SJSA1 (cell line): Measurements from ENCODE around the gene PRKCB. TPM values are rescaled to one million over a fixed set of nuclear protein-coding genes. Genes with fewer than 3 reads are reported as not detected.

ENCODE experiments used
- DNase-seq, 2 experiments: peaks; one replicate each; pipeline ENCODE4 v3.0.0-alpha.2; 2015 to 2020; ENCODE audit warnings: low spot score in 2 of 2, low read depth in 1 of 2
- H3K27ac ChIP-seq: fragments of 250-450 bp; sonication (Bioruptor Pico); 2 replicates; pipeline ENCODE4 v1.5.1; 2020; ENCODE audit warnings: mild to moderate bottlenecking, moderate library complexity
- H3K27me3 ChIP-seq: fragments of 250-450 bp; sonication (Bioruptor Pico); replicated peaks from 2 replicates; pipeline ENCODE4 v1.5.1; 2020; ENCODE audit warnings: mild to moderate bottlenecking, moderate library complexity
- H3K36me3 ChIP-seq: fragments of 250-450 bp; sonication (Bioruptor Pico); 2 replicates; pipeline ENCODE4 v1.5.1; 2020; ENCODE audit warnings: mild to moderate bottlenecking
- H3K4me1 ChIP-seq: fragments of 250-450 bp; sonication (Bioruptor Pico); replicated peaks from 2 replicates; pipeline ENCODE4 v1.6.1; 2021; ENCODE audit warnings: mild to moderate bottlenecking
- H3K4me3 ChIP-seq: fragments of 250-450 bp; sonication (Bioruptor Pico); 2 replicates; pipeline ENCODE4 v1.5.1; 2020; ENCODE audit warnings: mild to moderate bottlenecking
- H3K9me3 ChIP-seq: fragments of 250-450 bp; sonication (Bioruptor Pico); replicated peaks from 2 replicates; pipeline ENCODE4 v1.5.1; 2020; ENCODE audit warnings: mild to moderate bottlenecking
- total RNA-seq: library from RNA; depleted of rRNA; stranded (reverse); fragments of >200 nt; shearing (Covaris generic); gene quantifications from 2 replicates; pipeline ENCODE4 v1.2.3, GENCODE V29; 2014

PRKCB gene
- total RNA-seq, 1 experiment from 2014 or later, result 4.2 TPM

- Histone ChIP-seq H3K27me3 (0 out of 2 replicates have a peak, but pooled peaks cover 3% of the 10 kb centered on the region), H3K4me3 (no peak overlapping the region), H3K9me3 (no peaks in the 10 kb centered on the region), H3K27ac (no peak overlapping the region), H3K36me3 (no peaks in the 10 kb centered on the region), H3K4me1 (no peaks in the 10 kb centered on the region)
- no peak for DNase-seq
These were observed 9.2 kb upstream of the PRKCB start for GRCh38 chr16:23826528-23827045.

GRCh38 chr16:23827057-23827456 is 8.7 kb upstream of the PRKCB start:
- Histone ChIP-seq H3K27ac (no peak overlapping the region), H3K4me1 (no peaks in the 10 kb centered on the region), H3K9me3 (no peaks in the 10 kb centered on the region), H3K27me3 (0 out of 2 replicates have a peak, but pooled peaks cover 3% of the 10 kb centered on the region), H3K4me3 (no peak overlapping the region), H3K36me3 (no peaks in the 10 kb centered on the region)
- DNase-seq, result no peak

GRCh38 chr16:23829454-23829853 is 6.3 kb upstream of the PRKCB start:
- no peaks in the 10 kb centered on the region for H3K36me3 ChIP-seq
- no peak overlapping the region for H3K27ac ChIP-seq
- H3K27me3 ChIP-seq, result 0 out of 2 replicates have a peak, but pooled peaks cover 3% of the 10 kb centered on the region
- no peaks in the 10 kb centered on the region for H3K9me3 ChIP-seq
- no peak overlapping the region for H3K4me3 ChIP-seq
- peaks cover 9% of the 10 kb centered on the region for H3K4me1 ChIP-seq
- no peak for DNase-seq

- Histone ChIP-seq H3K36me3 (no peaks in the 10 kb centered on the region), H3K27me3 (peaks cover 5% of the 10 kb centered on the region; the same call in 1 of the 2 replicates), H3K4me3 (no peak overlapping the region), H3K4me1 (peaks cover 11% of the 10 kb centered on the region), H3K9me3 (no peaks in the 10 kb centered on the region), H3K27ac (no peak overlapping the region)
- DNase-seq, result no peak
These were observed 5.5 kb upstream of the PRKCB start for GRCh38 chr16:23830276-23830675.

GRCh38 chr16:23832882-23833281 is 2.9 kb upstream of the PRKCB start:
- Histone ChIP-seq H3K36me3 (no peaks in the 10 kb centered on the region), H3K4me1 (peaks cover 23% of the 10 kb centered on the region), H3K4me3 (no peak overlapping the region), H3K27me3 (peaks cover 19% of the 10 kb centered on the region), H3K9me3 (no peaks in the 10 kb centered on the region), H3K27ac (no peak overlapping the region)
- no peak for DNase-seq

GRCh38 chr16:23833504-23833903 is 2.3 kb upstream of the PRKCB start:
- H3K9me3 ChIP-seq, result no peaks in the 10 kb centered on the region
- no peak overlapping the region for H3K4me3 ChIP-seq
- H3K4me1 ChIP-seq, result peaks cover 23% of the 10 kb centered on the region
- no peak for DNase-seq
- H3K36me3 ChIP-seq, result no peaks in the 10 kb centered on the region
- no peak overlapping the region for H3K27ac ChIP-seq
- H3K27me3 ChIP-seq, result peaks cover 19% of the 10 kb centered on the region

GRCh38 chr16:23833960-23834685 is 1.7 kb upstream of the PRKCB start:
- peak; percentile 14 to 51 for DNase-seq
- H3K27me3 ChIP-seq, result peaks cover 19% of the 10 kb centered on the region
- H3K36me3 ChIP-seq, result no peaks in the 10 kb centered on the region
- H3K4me3 ChIP-seq, result no peak overlapping the region
- H3K4me1 ChIP-seq, result peaks cover 23% of the 10 kb centered on the region
- no peak overlapping the region for H3K27ac ChIP-seq
- H3K9me3 ChIP-seq, result no peaks in the 10 kb centered on the region

- peak in 1 of 2 experiments; percentile 12 for DNase-seq
- peaks cover 23% of the 10 kb centered on the region for H3K27me3 ChIP-seq
- peak overlapping the region; percentile 40 for H3K4me3 ChIP-seq
- no peaks in the 10 kb centered on the region for H3K36me3 ChIP-seq
- H3K27ac ChIP-seq, result no peak overlapping the region
- peaks cover 23% of the 10 kb centered on the region for H3K4me1 ChIP-seq
- H3K9me3 ChIP-seq, result no peaks in the 10 kb centered on the region
These were observed 258 bp downstream of the PRKCB start for GRCh38 chr16:23836078-23836403.

GRCh38 chr16:23836404-23837311 is 875 bp downstream of the PRKCB start:
- H3K27me3 ChIP-seq, result peaks cover 23% of the 10 kb centered on the region
- no peaks in the 10 kb centered on the region for H3K36me3 ChIP-seq
- no peaks in the 10 kb centered on the region for H3K9me3 ChIP-seq
- peaks cover 23% of the 10 kb centered on the region for H3K4me1 ChIP-seq
- H3K4me3 ChIP-seq, result peak overlapping the region; percentile 40
- no peak overlapping the region for H3K27ac ChIP-seq
- DNase-seq, result peak in 1 of 2 experiments; percentile 15

GRCh38 chr16:23837553-23838308 is 1.9 kb downstream of the PRKCB start:
- peaks cover 23% of the 10 kb centered on the region for H3K4me1 ChIP-seq
- H3K4me3 ChIP-seq, result no peak overlapping the region
- no peak overlapping the region for H3K27ac ChIP-seq
- DNase-seq, result no peak
- H3K36me3 ChIP-seq, result no peaks in the 10 kb centered on the region
- H3K27me3 ChIP-seq, result peaks cover 23% of the 10 kb centered on the region
- no peaks in the 10 kb centered on the region for H3K9me3 ChIP-seq

GRCh38 chr16:23838485-23839142 is 2.8 kb downstream of the PRKCB start:
- H3K4me1 ChIP-seq, result peaks cover 23% of the 10 kb centered on the region
- no peak overlapping the region for H3K4me3 ChIP-seq
- H3K27ac ChIP-seq, result no peak overlapping the region
- H3K27me3 ChIP-seq, result peaks cover 23% of the 10 kb centered on the region
- no peaks in the 10 kb centered on the region for H3K9me3 ChIP-seq
- no peaks in the 10 kb centered on the region for H3K36me3 ChIP-seq
- no peak for DNase-seq

GRCh38 chr16:23840310-23840709 is 4.5 kb downstream of the PRKCB start:
- no peak overlapping the region for H3K27ac ChIP-seq
- DNase-seq, result no peak

GRCh38 chr16:23842137-23842600 is 6.4 kb downstream of the PRKCB start:
- H3K4me1 ChIP-seq, result no peaks in the 10 kb centered on the region
- DNase-seq, result no peak
- no peaks in the 10 kb centered on the region for H3K36me3 ChIP-seq
- H3K9me3 ChIP-seq, result no peaks in the 10 kb centered on the region
- peaks cover 5% of the 10 kb centered on the region for H3K27me3 ChIP-seq
- H3K4me3 ChIP-seq, result no peak overlapping the region
- H3K27ac ChIP-seq, result no peak overlapping the region

More at GRCh38 chr16:23840310-23840709, 4.5 kb downstream of the PRKCB start:
- H3K4me1 ChIP-seq, result peaks cover 12% of the 10 kb centered on the region
- H3K4me3 ChIP-seq, result no peak overlapping the region
- H3K27me3 ChIP-seq, result peaks cover 22% of the 10 kb centered on the region
- no peaks in the 10 kb centered on the region for H3K36me3 ChIP-seq
- H3K9me3 ChIP-seq, result no peaks in the 10 kb centered on the region
